ENCODE data around the gene FN3K. TPM values are rescaled to one million over a fixed set of nuclear protein-coding genes. Genes with fewer than 3 reads are reported as not detected.

FN3K gene
- 0.68 TPM in 1 of 2 replicates, not detected in the other for total RNA-seq (2014; rRNA removed; shearing (Covaris generic))

- peak; percentile 33 for DNase-seq (ENCODE audit: low read depth)
Measured at GRCh38 chr17:82734987-82735866, at the start of gene FN3K. Gene FN3K (plus strand): TSS chr17:82735615. CDS start chr17:82735637, 22 bp downstream.

- DNase-seq (ENCODE audit: low read depth): no peak
Measured at GRCh38 chr17:82686366-82687324, 48.8 kb upstream of the FN3K start.

GRCh38 chr17:82687375-82687861 is 48.0 kb upstream of the FN3K start:
- peak; percentile 14 for DNase-seq (ENCODE audit: low read depth)

DNA sequence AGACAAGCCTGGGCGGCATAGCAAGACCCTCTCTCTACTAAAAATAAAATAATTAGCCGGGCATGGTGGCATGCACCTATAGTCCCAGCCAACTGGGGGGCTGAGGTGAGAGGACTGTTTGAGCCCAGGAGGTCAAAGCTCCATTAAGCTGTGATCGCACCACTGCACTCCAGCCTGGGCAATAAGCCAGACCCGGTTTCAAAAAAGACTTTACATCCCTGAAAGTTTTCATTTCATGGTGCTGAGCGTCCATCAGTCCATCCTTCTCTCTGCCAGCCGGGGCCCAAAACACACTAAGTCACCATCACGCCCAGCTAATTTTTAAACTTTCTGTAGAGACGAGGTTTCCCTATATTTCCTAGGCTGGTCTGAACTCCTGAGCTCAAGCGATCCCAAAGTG is 47.5 kb upstream of the FN3K start:
- no peak for DNase-seq (ENCODE audit: low read depth)

DNA sequence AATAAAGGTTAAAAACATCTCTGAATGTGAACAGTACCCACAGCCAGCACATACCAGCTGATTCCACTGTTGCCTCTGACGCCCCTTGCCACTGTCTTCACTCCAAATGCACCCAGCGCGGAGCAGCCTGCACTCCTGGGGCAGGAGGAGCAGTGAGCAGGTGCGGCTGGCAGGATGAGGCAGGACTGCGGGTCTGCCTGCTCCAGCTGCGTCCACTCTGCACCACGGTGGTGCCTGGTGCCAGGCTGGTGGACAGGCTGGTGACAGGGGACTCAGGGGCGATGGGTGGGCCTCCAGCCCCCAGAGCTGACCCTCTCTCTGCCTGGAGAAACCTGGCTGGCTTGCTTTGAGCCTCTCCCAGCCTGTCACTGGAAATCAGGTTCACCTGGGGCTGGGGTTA is 46.3 kb upstream of the FN3K start:
- no peak for DNase-seq (ENCODE audit: low read depth)

DNA sequence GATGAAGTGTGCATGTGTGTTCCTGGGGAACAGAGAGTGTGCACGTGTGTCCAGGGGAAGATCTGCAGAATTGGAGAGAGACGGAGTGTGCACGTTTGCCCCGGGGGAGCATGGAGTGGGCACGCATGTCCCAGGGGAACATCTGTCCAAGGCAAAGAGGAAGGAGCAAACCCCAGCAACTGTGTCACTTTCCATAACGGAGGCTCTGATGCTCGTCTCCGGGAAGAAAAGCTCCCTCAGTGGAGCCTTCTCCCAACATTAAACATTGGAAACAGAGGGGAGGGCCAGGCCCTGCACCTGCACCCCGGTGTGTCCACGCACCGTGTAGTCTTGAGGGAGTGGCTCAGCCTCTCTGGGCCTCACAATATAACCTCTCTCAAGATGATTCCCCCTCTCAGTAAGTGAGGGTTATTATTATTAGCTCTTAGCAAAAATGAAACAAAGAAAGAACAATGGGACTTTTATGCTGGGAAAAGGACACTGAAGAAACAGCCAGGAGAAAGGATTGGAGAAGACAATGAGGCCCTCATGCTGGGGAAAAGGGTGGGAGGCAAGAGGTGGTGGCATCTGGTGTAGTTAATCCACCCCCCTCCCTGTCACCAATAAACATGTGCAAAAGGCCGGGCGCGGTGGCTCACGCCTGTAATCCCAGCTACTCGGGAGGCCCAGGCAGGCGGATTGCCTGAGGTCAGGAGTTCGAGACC is 44.5 kb upstream of the FN3K start:
- no peak for DNase-seq (ENCODE audit: low read depth)

- DNase-seq (ENCODE audit: low read depth): no peak
Measured at GRCh38 chr17:82691714-82692113, 43.7 kb upstream of the FN3K start.

DNA sequence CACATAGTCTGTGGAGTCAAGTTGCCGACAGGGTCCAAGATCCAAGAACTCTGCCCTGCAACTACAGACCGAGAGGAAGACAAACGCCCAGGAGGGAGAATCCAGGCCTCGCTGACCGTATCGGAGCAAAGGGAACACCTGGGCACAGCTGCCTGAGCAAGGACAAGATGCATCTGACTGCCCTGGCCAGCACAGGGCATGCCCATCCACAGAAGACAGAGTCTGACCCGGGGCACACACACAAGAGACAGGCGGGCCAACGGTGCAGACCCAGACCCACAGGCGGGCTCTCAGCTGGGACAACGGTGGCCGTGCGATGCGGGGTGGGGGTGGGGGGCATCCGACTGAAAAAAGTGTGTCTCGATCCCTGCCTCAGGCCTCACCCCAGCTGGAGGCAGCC is 43.1 kb upstream of the FN3K start:
- DNase-seq (ENCODE audit: low read depth): no peak

- no peak for DNase-seq (ENCODE audit: low read depth)
Measured at GRCh38 chr17:82693168-82693867, 42.1 kb upstream of the FN3K start.

DNA sequence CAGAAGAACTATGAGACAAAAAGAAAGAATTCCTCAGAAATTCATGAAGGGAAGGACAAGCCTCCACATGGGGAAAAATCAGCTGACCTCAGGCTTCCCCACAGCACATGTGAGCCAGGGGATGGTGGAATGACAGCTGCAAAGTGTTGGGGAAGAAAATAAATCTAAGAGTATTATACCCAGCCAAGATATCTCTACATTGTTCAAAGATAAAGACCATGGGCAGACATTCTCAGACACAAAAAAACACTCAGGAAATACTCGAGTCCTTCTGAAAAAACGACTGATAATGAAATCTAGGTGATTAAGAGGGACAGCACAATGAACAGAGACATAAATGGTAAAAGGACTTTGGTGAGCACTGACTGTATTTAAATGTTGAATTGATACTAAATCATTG is 40.8 kb upstream of the FN3K start:
- DNase-seq (ENCODE audit: low read depth): no peak

- no peak for DNase-seq (ENCODE audit: low read depth)
Measured at GRCh38 chr17:82696259-82696658, 39.2 kb upstream of the FN3K start.

GRCh38 chr17:82696916-82697807 is 38.3 kb upstream of the FN3K start:
- DNase-seq (ENCODE audit: low read depth): no peak

- no peak for DNase-seq (ENCODE audit: low read depth)
Measured at GRCh38 chr17:82697808-82698064, 37.7 kb upstream of the FN3K start.

DNA sequence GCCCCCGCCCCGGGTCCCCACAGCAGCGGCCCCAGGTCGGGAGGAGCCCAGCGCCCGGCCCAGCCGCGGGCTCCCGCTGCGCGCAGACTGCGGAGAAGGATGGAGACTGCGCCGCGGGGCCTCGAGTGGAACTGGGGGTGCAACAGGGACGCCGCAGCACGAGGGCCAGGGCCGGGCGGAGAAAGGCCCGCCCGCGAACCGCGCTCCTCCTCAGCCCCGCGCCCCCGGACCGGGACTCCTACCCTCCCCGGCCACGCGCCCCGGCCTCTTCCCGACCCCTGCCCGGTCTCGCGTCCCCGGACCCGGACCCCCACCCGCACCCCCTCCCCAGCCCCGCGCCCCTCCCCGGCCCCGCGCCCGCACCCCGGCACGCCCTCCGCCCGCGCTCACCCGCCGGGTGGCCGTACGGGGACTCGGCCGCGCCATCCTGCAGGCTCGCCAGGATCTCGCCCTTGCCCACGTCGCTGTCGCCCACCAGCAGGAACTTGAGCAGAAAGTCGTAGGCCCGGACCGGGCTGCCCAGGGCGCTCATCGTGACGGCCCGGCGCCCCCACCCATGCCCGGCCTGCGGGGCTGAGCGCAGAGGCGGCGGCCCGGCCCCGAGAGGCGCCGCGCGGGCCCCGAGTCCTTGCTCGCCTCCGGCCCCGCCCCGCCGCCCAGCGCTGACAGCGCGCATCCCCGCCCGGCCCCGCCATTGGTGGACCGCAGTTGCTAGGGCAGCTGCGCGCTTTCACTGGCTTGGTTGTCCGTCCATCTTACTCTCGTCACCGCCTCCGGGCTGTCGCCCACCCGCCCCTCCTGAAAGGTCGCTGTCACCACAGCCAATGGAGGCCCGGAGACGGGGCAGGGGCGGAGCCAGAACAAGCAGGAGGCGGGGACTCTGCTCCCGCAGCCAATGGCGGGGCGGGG is 37.1 kb upstream of the FN3K start, which contains the start of gene RAB40B:
RAB40B (minus strand) TSS at position 634 of the 909 bp plus-strand sequence; CDS start at position 532, 102 bp downstream.
- DNase-seq (ENCODE audit: low read depth): peak; percentile 96

GRCh38 chr17:82698974-82699442 is 36.4 kb upstream of the FN3K start:
- DNase-seq (ENCODE audit: low read depth): no peak

- no peak for DNase-seq (ENCODE audit: low read depth)
Measured at GRCh38 chr17:82699551-82699950, 35.9 kb upstream of the FN3K start.

GRCh38 chr17:82702231-82702927 is 33.0 kb upstream of the FN3K start:
- DNase-seq (ENCODE audit: low read depth): no peak

- no peak for DNase-seq (ENCODE audit: low read depth)
Measured at GRCh38 chr17:82703036-82703745, 32.2 kb upstream of the FN3K start.
